22Rv1 (cell line): ENCODE results near the gene ANKS1B.

Experiments
- ZFX ChIP-seq: fragments of 450-650 bp; IDR thresholded peaks from 2 replicates; pipeline ENCODE4 v1.6.1; 2017; ENCODE audit warnings: antibody characterized with exemption, borderline replicate concordance
- TF ChIP-seq, protein P1 (sequence below): fragments of 450-650 bp; IDR thresholded peaks from 2 replicates; pipeline ENCODE4 v1.5.1; 2017; ENCODE audit warnings: mild to moderate bottlenecking

DNA sequence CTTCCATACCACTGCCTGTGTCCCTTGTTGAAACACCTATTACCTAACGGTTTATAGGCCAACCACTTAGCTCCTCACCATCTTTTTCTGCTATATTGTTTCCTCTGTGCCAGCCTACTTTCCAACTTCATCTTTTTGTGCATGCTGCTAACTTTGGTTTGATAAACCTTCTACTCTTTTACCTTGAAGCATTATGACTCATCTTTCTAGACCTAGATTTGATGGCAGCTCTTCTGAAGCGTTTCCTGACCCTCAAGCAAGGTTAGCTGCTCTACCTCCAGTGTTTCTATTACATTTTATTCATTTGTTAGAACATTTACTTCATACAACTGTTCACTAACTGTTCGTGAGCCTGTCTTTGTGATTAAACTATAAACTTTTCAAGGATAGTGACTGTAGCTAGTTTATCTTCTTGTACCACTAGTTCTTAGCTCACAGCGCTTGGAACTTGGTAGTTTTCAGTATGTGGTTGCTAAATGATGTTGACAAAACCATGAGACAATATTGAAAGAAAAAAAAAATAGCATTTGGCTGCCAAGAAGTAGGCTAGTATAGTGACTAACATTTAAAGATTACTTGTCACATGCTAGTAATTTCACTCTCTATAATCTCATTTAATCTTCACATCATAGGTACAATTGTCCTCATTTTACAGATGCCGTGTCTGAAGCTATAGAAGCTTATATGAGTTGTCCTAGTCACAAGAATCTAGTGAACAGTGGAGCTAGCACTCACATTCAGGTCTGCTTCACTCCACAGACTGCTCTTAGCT, 1260.2 kb downstream of the ANKS1B start:
- TF ChIP-seq, protein P1, sequence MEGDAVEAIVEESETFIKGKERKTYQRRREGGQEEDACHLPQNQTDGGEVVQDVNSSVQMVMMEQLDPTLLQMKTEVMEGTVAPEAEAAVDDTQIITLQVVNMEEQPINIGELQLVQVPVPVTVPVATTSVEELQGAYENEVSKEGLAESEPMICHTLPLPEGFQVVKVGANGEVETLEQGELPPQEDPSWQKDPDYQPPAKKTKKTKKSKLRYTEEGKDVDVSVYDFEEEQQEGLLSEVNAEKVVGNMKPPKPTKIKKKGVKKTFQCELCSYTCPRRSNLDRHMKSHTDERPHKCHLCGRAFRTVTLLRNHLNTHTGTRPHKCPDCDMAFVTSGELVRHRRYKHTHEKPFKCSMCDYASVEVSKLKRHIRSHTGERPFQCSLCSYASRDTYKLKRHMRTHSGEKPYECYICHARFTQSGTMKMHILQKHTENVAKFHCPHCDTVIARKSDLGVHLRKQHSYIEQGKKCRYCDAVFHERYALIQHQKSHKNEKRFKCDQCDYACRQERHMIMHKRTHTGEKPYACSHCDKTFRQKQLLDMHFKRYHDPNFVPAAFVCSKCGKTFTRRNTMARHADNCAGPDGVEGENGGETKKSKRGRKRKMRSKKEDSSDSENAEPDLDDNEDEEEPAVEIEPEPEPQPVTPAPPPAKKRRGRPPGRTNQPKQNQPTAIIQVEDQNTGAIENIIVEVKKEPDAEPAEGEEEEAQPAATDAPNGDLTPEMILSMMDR, result no peak
- TF ChIP-seq ZFX, result no peak
